ENCODE measurements around the gene CYP39A1. TPM values are rescaled to one million over a fixed set of nuclear protein-coding genes. Genes with fewer than 3 reads are reported as not detected.

The CYP39A1 gene
- total RNA-seq, 1 experiment from 2014 or later, result 0.54 TPM

DNA sequence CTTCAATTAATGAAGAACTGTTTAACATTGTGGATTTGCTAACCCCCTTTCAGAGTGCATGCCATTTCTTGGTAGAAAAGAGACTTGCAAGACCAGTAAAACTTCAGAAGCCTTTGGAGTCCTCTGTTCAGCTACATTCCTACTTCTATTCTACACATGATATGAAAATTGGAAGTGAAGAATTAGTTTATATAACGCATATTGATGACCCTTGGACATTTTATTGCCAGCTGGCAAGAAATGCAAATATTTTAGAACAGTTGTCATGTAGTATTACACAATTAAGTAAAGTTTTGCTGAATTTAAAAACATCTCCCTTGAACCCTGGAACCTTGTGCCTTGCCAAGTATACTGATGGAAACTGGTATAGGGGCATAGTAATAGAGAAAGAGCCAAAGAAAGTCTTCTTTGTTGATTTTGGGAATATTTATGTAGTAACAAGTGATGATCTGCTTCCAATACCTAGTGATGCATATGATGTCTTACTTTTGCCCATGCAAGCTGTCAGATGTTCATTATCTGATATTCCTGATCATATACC lies 38.4 kb upstream of the CYP39A1 start (continued):
- TF ChIP-seq, protein P1, sequence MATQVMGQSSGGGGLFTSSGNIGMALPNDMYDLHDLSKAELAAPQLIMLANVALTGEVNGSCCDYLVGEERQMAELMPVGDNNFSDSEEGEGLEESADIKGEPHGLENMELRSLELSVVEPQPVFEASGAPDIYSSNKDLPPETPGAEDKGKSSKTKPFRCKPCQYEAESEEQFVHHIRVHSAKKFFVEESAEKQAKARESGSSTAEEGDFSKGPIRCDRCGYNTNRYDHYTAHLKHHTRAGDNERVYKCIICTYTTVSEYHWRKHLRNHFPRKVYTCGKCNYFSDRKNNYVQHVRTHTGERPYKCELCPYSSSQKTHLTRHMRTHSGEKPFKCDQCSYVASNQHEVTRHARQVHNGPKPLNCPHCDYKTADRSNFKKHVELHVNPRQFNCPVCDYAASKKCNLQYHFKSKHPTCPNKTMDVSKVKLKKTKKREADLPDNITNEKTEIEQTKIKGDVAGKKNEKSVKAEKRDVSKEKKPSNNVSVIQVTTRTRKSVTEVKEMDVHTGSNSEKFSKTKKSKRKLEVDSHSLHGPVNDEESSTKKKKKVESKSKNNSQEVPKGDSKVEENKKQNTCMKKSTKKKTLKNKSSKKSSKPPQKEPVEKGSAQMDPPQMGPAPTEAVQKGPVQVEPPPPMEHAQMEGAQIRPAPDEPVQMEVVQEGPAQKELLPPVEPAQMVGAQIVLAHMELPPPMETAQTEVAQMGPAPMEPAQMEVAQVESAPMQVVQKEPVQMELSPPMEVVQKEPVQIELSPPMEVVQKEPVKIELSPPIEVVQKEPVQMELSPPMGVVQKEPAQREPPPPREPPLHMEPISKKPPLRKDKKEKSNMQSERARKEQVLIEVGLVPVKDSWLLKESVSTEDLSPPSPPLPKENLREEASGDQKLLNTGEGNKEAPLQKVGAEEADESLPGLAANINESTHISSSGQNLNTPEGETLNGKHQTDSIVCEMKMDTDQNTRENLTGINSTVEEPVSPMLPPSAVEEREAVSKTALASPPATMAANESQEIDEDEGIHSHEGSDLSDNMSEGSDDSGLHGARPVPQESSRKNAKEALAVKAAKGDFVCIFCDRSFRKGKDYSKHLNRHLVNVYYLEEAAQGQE (IDR thresholded peaks at IDR 0.05; ENCODE audit: low read depth), result no peak
- no peak for TF ChIP-seq TCF7L2 (IDR thresholded peaks at IDR 0.05; ENCODE audit: borderline replicate concordance, extremely low read depth, insufficient read depth, insufficient read length)
- TF ChIP-seq, protein P2, sequence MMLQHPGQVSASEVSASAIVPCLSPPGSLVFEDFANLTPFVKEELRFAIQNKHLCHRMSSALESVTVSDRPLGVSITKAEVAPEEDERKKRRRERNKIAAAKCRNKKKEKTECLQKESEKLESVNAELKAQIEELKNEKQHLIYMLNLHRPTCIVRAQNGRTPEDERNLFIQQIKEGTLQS (IDR thresholded peaks at IDR 0.05), result no peak
- TF ChIP-seq YY1 (IDR thresholded peaks at IDR 0.05; ENCODE audit: extremely low read depth, insufficient replicate concordance, low read depth, low read length), result no peak
- no peak for TF ChIP-seq ZNF274 (IDR thresholded peaks at IDR 0.05; ENCODE audit: low read depth, low read length)
- TF ChIP-seq SP1 (IDR thresholded peaks at IDR 0.05; ENCODE audit: low read depth), result no peak

DNA sequence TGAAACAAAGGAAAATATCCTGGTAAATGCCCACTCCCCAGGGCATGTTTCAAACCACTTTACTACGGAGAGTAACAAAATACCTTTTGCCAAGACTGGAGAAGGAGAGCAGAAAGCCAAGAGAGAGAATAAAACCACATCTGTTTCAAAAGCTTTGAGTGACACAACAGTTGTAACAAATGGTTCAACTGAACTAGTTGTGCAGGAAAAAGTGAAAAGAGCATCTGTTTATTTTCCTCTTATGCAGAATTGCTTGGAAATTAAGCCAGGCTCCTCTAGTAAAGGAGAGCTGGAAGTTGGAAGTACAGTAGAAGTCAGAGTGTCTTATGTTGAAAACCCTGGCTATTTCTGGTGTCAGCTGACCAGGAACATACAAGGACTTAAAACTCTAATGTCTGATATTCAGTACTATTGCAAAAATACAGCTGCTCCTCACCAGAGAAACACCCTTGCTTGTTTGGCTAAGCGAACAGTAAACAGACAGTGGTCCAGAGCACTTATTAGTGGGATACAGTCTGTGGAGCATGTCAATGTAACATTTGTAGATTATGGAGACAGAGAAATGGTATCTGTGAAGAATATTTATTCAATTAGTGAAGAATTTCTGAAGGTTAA lies 37.6 kb upstream of the CYP39A1 start:
- Histone ChIP-seq H2AFZ (ENCODE audit: low read depth, low read length, poor library complexity, severe bottlenecking) (no peak overlapping the region), H3K27me3 (ENCODE audit: insufficient read depth, low read length) (no peaks in the 10 kb centered on the region), H3K4me1 (ENCODE audit: control insufficient read depth in 1 of 2, insufficient read depth in 2 of 2, low read length in 2 of 2) (no peaks in the 10 kb centered on the region), H3K4me2 (ENCODE audit: low read length) (no peak overlapping the region), H3K9me3 (ENCODE audit: control insufficient read depth in 1 of 2, insufficient read depth in 1 of 2, low read depth in 1 of 2, low read length in 2 of 2) (no peaks in the 10 kb centered on the region), H3K27ac (ENCODE audit: low read depth, low read length) (no peak overlapping the region), H4K20me1 (ENCODE audit: insufficient read depth) (no peaks in the 10 kb centered on the region), H3K4me3 (replicated peaks in 1 of 2; ENCODE audit: low read depth in 1 of 2, low read length in 2 of 2) (no peak overlapping the region), H3K9me2 (ENCODE audit: insufficient read depth) (no peaks in the 10 kb centered on the region), H3K79me2 (ENCODE audit: insufficient read depth, low read length) (no peaks in the 10 kb centered on the region), H3K36me3 (ENCODE audit: control insufficient read depth in 1 of 2, insufficient read depth in 2 of 2, low read length in 2 of 2) (no peaks in the 10 kb centered on the region), H3K9ac (ENCODE audit: low read length) (no peak overlapping the region)
- CTCF ChIA-PET, result no interaction called here
- DNase-seq (ENCODE audit: low read depth, low spot score), result no peak
- ATAC-seq, result no peak
- POLR2A ChIA-PET, result no interaction called here
- RAD21 ChIA-PET (ENCODE audit: low non-redundant PET in 1 of 2, low total read pairs in 2 of 2, uncharacterized antibody in 2 of 2, unreplicated experiment in 2 of 2), result no interaction called here
- BruUV-seq (replicated peaks), result no TSS peak
- TF ChIP-seq, protein P1 (IDR thresholded peaks at IDR 0.05; ENCODE audit: low read depth), result no peak
- TF ChIP-seq, protein P3, sequence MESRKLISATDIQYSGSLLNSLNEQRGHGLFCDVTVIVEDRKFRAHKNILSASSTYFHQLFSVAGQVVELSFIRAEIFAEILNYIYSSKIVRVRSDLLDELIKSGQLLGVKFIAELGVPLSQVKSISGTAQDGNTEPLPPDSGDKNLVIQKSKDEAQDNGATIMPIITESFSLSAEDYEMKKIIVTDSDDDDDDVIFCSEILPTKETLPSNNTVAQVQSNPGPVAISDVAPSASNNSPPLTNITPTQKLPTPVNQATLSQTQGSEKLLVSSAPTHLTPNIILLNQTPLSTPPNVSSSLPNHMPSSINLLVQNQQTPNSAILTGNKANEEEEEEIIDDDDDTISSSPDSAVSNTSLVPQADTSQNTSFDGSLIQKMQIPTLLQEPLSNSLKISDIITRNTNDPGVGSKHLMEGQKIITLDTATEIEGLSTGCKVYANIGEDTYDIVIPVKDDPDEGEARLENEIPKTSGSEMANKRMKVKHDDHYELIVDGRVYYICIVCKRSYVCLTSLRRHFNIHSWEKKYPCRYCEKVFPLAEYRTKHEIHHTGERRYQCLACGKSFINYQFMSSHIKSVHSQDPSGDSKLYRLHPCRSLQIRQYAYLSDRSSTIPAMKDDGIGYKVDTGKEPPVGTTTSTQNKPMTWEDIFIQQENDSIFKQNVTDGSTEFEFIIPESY (IDR thresholded peaks at IDR 0.05; ENCODE audit: extremely low read depth, insufficient replicate concordance, low read length), result no peak
- TF ChIP-seq ELF1 (IDR thresholded peaks at IDR 0.05; ENCODE audit: borderline replicate concordance, low read depth), result no peak
- TF ChIP-seq TCF7L2 (IDR thresholded peaks at IDR 0.05; ENCODE audit: borderline replicate concordance, extremely low read depth, insufficient read depth, insufficient read length), result no peak
- no peak for TF ChIP-seq ZNF274 (IDR thresholded peaks at IDR 0.05; ENCODE audit: low read depth, low read length)
- TF ChIP-seq POLR2A (IDR thresholded peaks at IDR 0.05; ENCODE audit: borderline replicate concordance, extremely low read depth, insufficient read depth, insufficient read length), result no peak
- no peak for TF ChIP-seq JUND (IDR thresholded peaks at IDR 0.05)
- TF ChIP-seq EZH2phosphoT487 (IDR thresholded peaks at IDR 0.05; ENCODE audit: borderline replicate concordance), result no peak
- TF ChIP-seq, protein P2 (IDR thresholded peaks at IDR 0.05), result no peak
- intact Hi-C loops (cut with micrococcal nuclease), result no loop called here
